Fibroblast of skin of left biceps (primary cell): ENCODE results near the gene CASK.

Experiments
- DNase-seq, 2 experiments: peaks; one replicate each; pipeline ENCODE4 v3.0.0-alpha.2; 2013; ENCODE audit warnings: low read depth in 2 of 2

CASK gene

DNA sequence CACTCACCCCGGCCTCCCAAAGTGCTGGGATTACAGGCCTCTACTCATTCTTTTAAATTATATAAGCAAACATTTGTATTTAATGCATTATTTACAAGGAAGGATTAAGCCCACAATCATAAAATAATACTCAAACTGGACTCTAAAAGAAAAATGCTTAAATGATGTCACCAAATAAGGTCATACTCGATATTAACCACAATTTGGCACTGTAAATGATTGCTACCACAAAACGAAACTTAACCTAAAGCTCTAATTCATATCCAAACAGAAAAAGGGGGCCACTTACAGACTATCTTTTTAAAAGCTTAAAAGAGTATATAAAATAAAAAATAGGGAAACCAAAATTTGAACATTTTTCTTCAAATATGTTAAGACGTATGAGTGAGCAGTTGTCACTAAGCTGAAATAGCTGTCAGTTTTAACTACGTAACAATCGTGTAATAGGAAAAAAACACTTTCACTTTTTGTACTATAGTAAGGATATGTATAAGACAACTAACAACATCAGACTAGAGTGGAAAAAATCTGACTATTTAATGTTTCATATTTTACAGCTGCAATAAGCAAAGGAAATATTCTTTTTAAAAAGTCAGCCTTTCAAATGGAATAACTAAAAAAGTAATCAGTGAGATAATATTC lies 342.8 kb downstream of the CASK start:
- no peak for DNase-seq

DNA sequence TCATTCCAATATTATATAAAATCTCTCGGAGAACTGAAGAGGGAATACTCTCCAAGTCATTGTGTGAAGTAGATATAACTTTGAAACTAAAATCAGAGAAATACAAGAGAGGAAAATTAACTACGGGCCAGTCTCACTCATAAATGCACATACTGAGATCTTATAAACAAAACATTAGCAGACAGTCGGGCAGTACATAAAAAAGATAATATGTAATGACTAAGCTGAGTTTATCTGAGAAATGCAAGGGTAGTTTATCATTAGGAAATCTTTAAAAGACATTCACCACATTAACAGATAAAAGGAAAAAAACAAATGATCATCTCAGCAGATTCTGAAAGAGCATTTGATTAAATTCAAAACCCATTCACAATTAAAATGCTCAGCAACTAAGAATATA lies 359.5 kb downstream of the CASK start:
- DNase-seq, result no peak

DNA sequence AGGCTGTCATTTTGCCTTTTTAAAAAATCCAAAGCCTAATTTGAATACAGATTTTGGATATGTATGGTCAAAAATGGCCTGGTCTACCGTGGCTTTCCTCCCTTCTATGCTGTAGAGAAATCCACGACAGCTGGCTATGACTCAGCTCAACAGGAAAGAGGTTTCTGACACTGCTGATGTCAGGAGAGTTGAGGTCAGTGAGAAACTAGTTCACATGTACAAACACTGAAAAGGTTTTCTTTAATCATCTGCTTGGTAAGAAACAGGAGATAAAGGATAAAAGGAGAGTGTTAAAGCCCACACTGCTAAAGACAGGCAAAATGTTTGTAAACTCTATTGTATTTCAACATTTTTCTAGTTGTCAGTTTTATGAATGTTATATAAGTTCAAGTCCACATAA lies 362.3 kb downstream of the CASK start:
- peak in 1 of 2 experiments; percentile 24 for DNase-seq

DNA sequence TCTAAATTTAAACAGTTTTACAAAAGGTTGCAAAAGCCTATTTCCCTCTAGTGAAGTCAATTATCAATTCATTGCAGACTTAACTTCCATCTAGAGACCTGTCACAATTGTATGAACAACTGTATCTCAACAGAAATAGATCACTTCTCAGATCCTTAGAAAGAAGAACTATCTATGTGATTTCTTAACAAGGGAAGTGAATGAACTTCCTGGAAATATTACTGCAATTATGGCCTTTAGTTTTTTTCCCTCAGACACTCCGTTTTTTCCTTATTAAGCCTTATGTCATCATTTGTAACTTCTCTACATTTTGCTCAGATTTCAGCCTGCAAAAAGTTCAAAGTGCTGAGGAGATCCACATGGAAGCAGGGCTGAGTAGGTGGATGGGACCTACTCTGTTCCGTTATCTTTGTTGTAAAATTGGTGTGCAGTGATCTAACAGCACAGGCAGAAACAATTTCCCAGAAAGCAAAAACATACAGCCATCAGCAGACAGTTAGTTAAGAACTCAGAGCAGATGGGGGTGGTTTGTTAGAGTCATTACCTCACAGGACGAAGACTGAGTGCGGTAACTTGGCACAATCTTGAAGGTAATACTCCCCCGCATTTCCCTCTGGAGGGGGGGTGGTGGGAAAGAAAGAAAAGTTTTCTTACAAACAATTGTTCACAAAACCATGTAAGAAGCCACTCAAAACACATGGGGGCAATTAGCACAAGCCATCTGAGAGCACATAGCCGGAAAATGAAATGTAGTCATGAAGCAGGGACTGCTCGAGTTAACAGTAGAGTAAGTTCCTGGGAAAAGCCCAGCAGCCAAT lies 363.9 kb downstream of the CASK start:
- DNase-seq, result peak; percentile 40 to 49

DNA sequence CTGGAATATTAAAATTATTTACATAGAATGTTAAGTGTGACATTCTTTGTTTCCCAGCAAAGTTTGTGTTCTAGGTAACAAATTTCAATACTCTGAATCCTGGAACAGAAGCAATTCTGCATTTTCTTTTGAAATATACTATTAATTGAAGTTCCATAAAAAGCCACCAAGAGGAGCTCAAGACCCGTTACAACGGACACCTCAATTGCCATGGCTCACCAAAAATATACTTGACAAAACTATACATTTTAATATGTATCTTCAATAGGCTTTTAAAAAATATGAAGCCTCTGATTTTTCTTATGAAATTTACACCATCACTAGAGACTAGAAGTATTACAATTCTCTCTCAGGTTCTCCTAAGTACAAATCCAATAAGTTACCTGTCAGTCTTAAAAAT lies 364.8 kb downstream of the CASK start:
- no peak for DNase-seq

DNA sequence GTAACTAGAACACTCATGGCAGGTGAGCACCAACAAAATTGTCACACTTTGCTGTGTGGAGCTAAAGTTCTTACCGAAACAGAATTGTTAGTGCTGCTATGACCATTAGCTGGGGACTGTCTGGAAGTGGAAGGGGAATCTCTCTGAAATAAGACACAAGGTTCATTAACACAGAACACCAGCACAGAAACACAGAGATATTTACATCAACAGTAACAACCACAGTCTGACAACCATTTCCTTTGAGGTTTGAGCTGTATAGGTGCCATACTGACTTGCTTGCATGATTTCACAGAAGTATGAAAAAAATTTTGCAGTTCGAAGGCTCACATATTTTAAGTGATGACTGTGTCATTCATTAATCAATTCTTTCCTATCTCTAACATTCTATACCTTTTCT lies 366.4 kb downstream of the CASK start:
- no peak for DNase-seq

DNA sequence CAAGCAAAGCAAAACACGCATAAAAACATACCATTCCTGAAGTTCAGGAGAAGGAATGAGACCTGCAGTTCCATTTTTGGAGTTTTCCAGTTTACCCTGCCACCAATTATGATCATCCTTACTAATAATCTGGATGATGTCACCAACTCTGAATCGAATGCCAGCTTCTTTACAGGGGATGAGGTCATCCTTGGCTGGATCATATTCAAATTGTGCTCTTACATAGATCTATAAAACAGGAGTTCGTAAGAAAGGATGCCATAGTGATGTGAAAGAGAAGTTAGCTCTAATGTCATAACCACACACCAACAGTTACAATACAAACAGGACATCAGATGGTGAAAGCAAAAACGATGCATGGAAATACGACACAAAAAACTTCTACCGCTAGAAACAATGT lies 369.7 kb downstream of the CASK start:
- no peak for DNase-seq

DNA sequence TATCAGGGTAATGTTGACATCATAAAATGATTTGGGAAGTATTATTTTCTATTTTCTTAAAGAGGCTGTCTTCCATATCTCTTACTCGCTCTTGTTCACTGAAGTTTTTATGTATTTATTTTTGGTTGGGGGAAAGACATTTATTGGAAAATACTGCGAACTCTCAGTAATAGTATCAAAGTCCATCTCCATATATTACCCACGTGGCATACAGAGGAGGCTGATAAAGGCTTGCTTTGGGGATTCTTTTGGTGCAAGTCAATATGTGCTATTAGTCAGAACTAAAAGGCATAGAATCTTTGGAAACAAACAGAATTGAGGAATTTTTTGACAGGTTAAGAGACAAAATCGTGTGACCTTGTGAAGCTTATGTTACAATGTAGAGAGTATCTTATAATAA lies 374.9 kb downstream of the CASK start:
- DNase-seq, result no peak

DNA sequence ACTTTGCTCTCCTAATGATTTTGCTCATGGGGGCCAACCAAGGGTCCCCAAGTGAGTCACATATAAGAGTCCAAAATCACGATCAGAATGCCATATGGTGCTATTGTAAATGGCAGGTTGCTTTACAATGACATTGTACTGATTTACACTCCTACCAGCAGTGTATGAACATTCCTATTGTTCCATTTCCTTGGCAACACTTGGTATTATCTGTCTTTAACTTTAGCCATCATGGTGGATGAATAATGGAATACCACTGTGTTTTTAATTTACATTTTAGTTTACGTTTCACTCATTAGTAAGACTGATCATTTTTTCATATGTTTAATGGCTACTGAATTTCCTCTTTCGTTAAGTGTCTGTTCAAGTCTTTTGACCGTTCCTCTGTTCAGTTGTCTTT lies 379.7 kb downstream of the CASK start:
- DNase-seq, result no peak

DNA sequence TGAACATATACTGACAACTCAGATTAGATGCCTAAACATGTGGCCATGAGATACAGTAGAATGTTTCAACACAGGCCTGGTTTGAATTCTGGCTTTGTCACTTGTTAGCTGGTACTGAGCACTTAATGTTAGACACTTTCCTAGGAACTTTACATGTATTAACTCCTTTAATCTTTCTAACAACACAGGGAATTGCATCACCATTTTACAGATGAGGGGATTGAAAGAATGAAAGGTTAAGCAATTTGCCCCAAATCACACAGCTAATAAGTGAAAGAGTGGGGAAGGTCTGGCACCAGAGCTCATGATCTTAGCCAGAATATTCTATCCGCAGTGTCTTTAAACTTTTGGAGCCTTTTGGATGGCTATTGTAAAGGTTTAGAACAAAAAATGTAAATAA lies 380.3 kb downstream of the CASK start:
- no peak for DNase-seq

DNA sequence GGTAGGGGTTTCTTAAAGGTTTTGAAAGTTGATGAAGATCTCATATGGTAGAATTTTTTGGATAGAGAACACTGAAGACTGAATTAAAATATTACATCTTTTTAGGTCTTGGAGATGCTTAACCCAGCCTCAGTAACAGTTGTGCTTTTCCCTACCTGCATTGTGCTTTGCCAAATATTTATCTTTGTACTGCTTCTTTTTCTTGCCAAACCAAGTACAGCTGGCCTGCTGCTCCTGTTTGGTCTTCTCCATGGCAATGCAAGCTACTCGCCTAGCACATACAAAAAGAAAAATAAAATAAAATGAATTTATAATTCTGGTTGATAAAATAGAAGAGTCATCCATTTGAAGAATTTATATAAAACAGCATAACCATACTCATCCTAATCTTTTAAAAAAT lies 380.8 kb downstream of the CASK start:
- DNase-seq, result no peak

DNA sequence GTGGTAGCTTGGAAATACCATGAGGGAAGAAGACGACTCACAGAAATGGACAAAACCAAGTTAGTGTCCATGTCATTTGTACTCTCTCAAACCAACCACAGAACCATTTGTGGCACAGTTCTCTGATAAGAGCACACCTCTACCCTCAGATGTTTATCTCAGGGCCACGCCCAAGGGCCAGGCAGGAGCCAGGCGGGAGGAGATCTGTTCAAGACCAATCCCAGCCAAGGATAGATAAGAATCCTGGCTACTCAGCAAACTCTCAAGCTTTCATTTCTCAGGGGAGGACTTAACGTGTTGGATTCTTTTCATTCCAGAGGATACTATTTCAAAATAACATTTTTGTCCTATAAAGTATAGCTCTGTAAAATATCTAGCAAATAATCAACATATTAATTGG lies 381.2 kb downstream of the CASK start:
- DNase-seq, result no peak

DNA sequence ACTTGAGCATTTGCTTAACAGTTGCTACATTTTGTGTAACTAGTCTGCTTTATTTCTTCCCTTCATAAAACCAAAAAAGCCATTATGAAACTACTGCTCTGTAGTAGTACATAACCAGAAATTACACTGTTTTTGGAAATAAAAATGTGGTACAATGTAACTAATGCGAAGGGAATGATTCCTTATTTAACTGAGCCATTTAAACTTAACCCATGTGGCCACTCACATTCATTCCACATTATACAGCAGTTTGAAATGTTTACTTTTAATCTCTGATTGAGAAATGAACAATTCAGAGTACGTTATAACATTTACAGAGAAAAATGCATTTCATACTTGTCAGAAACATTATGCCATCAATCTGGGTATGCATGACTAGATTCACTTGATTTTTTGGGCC lies 382.0 kb downstream of the CASK start:
- no peak for DNase-seq

DNA sequence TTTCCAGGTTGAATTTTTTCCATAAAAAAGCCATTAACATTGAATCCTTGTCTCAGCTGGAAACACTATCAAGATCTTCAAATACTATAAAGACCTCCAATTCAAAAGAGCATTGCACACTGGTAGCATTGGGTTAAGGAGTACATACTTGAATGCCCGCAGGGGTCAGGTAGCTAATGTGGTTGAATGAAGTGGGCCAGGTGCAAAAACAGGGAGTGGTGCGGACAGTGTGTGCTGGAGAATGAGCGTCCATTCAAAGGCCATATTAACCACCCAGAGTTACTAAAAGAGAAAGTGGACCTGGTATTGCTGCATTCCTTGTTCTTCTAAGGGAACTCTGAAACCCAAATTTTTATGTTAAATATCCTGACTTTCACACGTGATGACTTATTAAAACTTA lies 384.6 kb downstream of the CASK start:
- no peak for DNase-seq

DNA sequence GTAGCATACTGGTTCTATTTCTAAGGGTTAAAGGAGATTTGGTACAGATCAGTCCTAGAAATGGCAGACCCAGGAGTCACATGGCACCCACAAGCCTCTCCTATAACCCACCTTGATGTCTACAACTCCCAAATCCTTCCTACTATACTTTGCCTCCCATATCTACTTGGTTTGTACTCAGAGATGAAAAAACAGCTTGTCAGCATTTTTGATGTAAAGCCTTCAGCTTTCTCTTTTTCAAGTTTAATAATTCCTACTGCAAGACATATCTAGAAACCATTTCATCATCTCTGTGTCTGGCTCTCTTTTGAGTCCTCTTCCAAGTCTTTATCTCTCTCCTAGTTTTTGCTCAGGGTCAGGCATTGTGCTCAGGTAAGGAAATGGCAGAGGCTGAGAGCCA lies 393.3 kb downstream of the CASK start:
- no peak for DNase-seq

DNA sequence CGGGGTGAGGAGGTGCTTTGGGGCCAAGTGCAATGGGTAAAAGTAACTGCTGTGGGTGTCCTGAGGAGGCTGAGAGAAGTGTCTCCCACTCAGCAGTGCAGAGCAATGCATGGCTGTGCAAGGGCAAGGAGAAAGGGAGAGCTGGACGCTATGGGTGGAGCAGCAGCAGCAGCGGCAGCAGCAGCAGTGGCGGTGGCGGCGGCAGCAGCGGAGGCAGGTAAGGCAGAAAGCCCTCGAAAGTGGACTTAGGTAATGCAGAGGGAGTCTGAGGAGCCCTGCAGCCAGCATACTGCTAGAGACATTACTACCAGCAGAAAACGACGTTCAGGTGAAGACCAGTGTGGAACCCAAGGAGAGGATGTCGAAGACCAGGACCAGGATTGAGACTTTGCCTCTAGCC lies 394.1 kb downstream of the CASK start:
- no peak for DNase-seq

DNA sequence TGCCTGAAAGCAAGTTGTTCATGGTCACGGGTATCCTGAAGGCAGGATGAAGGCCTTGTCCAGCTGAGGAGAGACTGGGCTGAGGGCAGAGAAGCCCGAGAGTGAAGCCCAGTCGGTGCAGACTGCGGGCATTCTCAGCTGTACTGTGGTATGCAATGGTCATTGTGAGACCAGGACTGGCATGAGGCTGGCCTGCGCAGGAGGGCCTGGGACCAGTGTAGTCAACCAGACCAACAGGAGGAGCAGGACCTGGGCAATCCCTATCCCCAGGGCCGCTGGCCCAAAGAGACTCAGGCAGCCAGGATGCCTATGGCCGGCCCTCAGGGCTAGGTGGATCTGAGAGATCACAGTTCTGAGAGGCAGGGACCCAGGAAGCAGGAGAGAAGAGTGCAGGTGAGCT lies 394.6 kb downstream of the CASK start:
- DNase-seq, result no peak

DNA sequence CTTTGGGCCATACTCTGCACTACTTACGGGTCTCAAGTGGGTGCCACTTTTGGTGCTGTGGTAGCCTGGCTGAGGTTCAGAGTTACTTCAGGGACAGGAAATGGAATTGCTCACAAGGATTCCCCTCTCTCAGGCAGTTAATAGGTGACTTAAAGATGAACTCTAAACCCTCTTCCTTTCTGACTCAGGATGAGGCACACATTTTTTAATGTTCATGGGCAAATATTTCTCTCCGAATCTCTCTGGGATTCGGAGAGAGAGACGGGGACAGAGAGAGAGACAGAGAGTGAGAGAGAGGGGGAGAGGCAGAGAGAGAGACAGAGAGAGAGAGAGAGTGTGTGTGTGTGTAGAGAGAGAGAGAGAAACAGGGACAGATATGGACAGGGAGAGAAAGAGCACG lies 396.4 kb downstream of the CASK start:
- DNase-seq, result no peak

DNA sequence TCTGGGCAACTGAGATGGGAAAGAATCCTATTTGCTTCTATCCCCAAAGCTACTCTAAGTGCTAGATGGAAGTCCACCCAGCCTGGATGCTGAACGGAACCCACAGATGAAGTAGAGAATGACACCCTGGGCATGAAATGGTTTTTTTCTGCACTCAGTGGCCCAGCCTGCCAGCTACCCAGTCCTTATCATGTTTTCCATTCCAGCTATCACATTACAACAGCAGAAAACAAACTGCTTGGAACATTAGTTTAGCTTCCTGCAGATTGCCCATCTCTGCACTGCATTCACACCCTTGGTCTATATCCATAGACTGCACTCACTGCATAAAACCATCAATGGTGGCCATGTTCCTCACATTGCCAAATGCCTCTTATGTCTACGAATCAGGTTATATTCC lies 397.1 kb downstream of the CASK start:
- no peak for DNase-seq

DNA sequence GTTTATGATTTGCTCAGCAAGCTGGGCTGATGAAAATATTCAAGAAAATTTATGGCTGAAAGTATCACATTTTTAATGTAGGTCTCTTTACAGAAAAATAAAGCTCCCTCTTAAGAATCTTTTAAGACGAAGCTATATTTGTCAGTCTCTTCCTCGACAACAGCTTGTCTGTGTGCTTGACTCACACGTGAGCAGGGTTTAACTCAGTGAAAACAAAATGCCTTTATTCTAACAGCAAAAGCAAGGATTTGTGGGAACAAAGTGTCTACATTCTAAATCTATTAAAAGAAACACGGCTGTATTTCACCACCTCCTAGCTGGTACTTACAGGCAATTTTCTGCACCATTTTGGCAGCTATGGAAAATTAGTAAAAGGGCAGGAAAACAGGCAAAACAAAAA lies 400.7 kb downstream of the CASK start:
- DNase-seq, result no peak

DNA sequence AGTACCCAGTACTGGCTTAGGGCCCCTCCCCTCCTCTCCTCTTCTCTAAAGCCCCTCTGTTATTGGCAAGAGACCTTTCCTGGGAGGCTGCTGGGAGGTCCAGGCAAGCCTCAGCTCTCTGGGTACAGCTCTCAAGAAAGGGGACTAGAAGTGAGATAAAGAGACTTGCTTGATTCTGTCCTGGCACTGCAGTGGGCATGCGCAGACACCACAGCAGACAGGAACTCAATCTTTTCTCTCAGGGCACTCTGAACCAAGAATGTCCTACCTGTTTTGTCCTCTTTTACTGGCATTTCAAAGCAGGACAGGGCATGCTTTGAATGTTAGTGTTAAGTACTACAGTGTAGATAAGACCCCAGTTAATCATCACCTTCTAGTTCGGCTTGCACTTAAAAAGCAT lies 401.3 kb downstream of the CASK start:
- no peak for DNase-seq

DNA sequence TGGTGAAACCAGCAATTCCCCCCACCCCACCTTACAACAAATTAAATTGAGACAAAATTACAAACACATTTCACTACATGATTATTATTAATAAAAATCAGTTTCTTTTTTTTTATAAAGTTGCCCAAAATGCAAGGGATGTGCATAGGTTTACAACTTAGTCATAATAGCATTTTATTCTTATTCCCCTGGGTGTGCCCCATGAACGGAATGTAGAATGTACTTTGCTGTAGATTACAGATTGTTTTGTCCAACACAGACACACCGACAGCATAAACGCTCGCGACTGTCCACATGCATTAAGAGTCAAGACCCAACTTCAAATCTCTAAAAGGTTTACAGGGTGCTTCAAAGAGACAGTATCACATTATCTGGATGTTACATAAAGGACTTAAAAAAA lies 403.9 kb downstream of the CASK start:
- no peak for DNase-seq

DNA sequence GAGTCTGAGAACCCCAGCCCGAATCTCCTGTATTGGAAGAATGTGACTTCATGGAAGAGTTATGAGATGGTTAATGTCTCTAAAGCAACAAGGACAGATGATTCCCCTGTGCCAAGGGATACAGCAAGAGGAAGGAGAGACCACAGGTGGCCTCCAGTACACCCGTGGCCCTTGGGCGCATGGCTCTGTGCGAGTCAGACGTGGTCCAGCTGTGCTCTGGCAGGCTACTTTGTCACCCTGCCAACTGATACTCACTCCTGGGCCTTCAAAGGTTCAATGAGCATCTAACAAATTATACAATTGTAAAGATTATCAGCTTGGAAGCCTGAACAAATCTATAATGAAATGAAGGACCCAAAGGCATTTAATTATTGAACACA lies 404.5 kb downstream of the CASK start:
- DNase-seq, result no peak
